HEK293 (cell line): Measurements from ENCODE around the gene DNMT1.

Experiments
- CTCF ChIA-PET: fragments of 350-600 bp; formaldehyde crosslinking; extraction: SDS; loops from one replicate; lab custom pipeline; 2021; ENCODE audit warnings: antibody characterized with exemption; lab: Yijun Ruan, JAX
- POLR2A ChIA-PET: fragments of 300-600 bp; formaldehyde crosslinking; extraction: SDS; loops from one replicate; lab custom pipeline; 2020; ENCODE audit warnings: antibody characterized with exemption, inconsistent platforms; lab: Yijun Ruan, JAX
- H3K27ac ChIP-seq: fragments of 200-500 bp; sonication (Bioruptor generic); 2 replicates; pipeline ENCODE4 v1.5.1; 2014; ENCODE audit warnings: low read depth, low read length, control low read depth, inconsistent platforms; ENCODE audit errors: extremely low read depth
- H3K36me3 ChIP-seq, 2 experiments: fragments of 200-500 bp in 1 of 2; sonication (Bioruptor generic) in 1 of 2; 1 replicate in 1 of 2; 2 replicates in 1 of 2; pipeline ENCODE4 v1.5.1; 2014 to 2017; ENCODE audit warnings: inconsistent platforms in 2 of 2, low read length in 2 of 2; ENCODE audit not compliant: control insufficient read depth in 2 of 2, insufficient read depth in 1 of 2
- H3K4me1 ChIP-seq: fragments of 200-500 bp; sonication (Bioruptor generic); 2 replicates; pipeline ENCODE4 v1.5.1; 2014; ENCODE audit warnings: mild to moderate bottlenecking, low read length, inconsistent platforms; ENCODE audit not compliant: control insufficient read depth, insufficient read depth
- H3K4me3 ChIP-seq: 2 replicates; pipeline ENCODE4 v1.5.1; 2011; ENCODE audit warnings: low read depth, mild to moderate bottlenecking, control low read depth, low read length, moderate library complexity
- H3K9me3 ChIP-seq: fragments of 200-500 bp; sonication (Bioruptor generic); 2 replicates; pipeline ENCODE4 v1.5.1; 2014; ENCODE audit warnings: low read depth, low read length, inconsistent platforms; ENCODE audit not compliant: control insufficient read depth, insufficient read depth
- BCL11A ChIP-seq: fragments of 450-650 bp; formaldehyde crosslinking; IDR thresholded peaks from 2 replicates; pipeline ENCODE4 v1.5.1; 2016; ENCODE audit warnings: low read depth, missing biosample characterization, missing genetic modification characterization
- KLF16 ChIP-seq: fragments of 450-650 bp; formaldehyde crosslinking; IDR thresholded peaks from 2 replicates; pipeline ENCODE4 v1.5.1; 2017; ENCODE audit warnings: missing biosample characterization, missing genetic modification characterization
- MEIS1 ChIP-seq: sonication (generic); formaldehyde crosslinking; IDR thresholded peaks from 2 replicates; pipeline ENCODE4 v1.8.1; 2022; ENCODE audit warnings: missing genetic modification reagents, mild to moderate bottlenecking, borderline replicate concordance
- MYNN ChIP-seq: fragments of 450-650 bp; formaldehyde crosslinking; IDR thresholded peaks from 2 replicates; pipeline ENCODE4 v1.5.1; 2016; ENCODE audit warnings: missing biosample characterization, missing genetic modification characterization, borderline replicate concordance
- SCRT2 ChIP-seq: fragments of 450-650 bp; formaldehyde crosslinking; IDR thresholded peaks from 2 replicates; pipeline ENCODE4 v1.5.1; 2016; ENCODE audit warnings: missing biosample characterization, missing genetic modification characterization
- ZFHX2 ChIP-seq: fragments of 450-650 bp; formaldehyde crosslinking; conservative IDR thresholded peaks from 2 replicates; pipeline ENCODE4 v1.5.1; 2016; ENCODE audit warnings: missing biosample characterization, missing genetic modification characterization
- ZNF133 ChIP-seq: fragments of 450-650 bp; formaldehyde crosslinking; IDR thresholded peaks from 2 replicates; pipeline ENCODE4 v1.5.1; 2016; ENCODE audit warnings: missing biosample characterization, missing genetic modification characterization
- ZNF26 ChIP-seq: fragments of 450-650 bp; formaldehyde crosslinking; IDR thresholded peaks from 2 replicates; pipeline ENCODE4 v1.5.1; 2016; ENCODE audit warnings: missing biosample characterization, missing genetic modification characterization
- ZNF362 ChIP-seq: fragments of 450-650 bp; formaldehyde crosslinking; IDR thresholded peaks from 2 replicates; pipeline ENCODE4 v1.5.1; 2016; ENCODE audit warnings: missing biosample characterization, missing genetic modification characterization
- ZNF366 ChIP-seq: fragments of 450-650 bp; formaldehyde crosslinking; conservative IDR thresholded peaks from 2 replicates; pipeline ENCODE4 v1.5.1; 2016; ENCODE audit warnings: missing biosample characterization, missing genetic modification characterization
- ZNF596 ChIP-seq: fragments of 450-650 bp; IDR thresholded peaks from 2 replicates; pipeline ENCODE4 v1.5.0; 2018; ENCODE audit warnings: missing biosample characterization, mild to moderate bottlenecking, missing genetic modification characterization, moderate library complexity
- ZNF629 ChIP-seq: fragments of 450-650 bp; formaldehyde crosslinking; IDR thresholded peaks from 2 replicates; pipeline ENCODE4 v1.5.1; 2017; ENCODE audit warnings: missing biosample characterization, missing genetic modification characterization

DNMT1 gene

GRCh38 chr19:10141479-10141878 is 53.3 kb downstream of the DNMT1 start:
- Histone ChIP-seq H3K27ac (no peak overlapping the region), H3K36me3 (peaks cover 43 to 99% of the 10 kb centered on the region in 2 experiments), H3K4me1 (no peaks in the 10 kb centered on the region), H3K4me3 (no peak overlapping the region), H3K9me3 (no peaks in the 10 kb centered on the region)
- POLR2A ChIA-PET: no interaction called here
- CTCF ChIA-PET: interaction anchor here (0.6 to 1.1 kb wide), 2 partner anchors 9 to 91 kb away, joined by 3 to 5 read pairs; no protein-coding TSS in a partner anchor
- TF ChIP-seq ZNF366 (tag by site-specific recombination) (no peak), ZFHX2 (tag by site-specific recombination) (no peak), ZNF629 (no peak), KLF16 (tag by site-specific recombination) (no peak), BCL11A (tag by site-specific recombination) (no peak), ZNF133 (tag by site-specific recombination) (no peak), ZNF362 (tag by site-specific recombination) (no peak), ZNF596 (tag by site-specific recombination) (no peak)

GRCh38 chr19:10139952-10140351 is 54.8 kb downstream of the DNMT1 start:
- Histone ChIP-seq H3K9me3 (no peaks in the 10 kb centered on the region), H3K36me3 (peaks cover 44 to 99% of the 10 kb centered on the region in 2 experiments), H3K4me3 (no peak overlapping the region), H3K27ac (no peak overlapping the region), H3K4me1 (no peaks in the 10 kb centered on the region)
- TF ChIP-seq ZNF26 (tag by site-specific recombination) (no peak), BCL11A (tag by site-specific recombination) (no peak), MEIS1 (no peak)
- ChIA-PET POLR2A (no interaction called here), CTCF (interaction anchor here (1.2 kb wide), 1 partner anchor 110 kb away, joined by 5 read pairs; no protein-coding TSS in a partner anchor)

GRCh38 chr19:10138879-10139795 is 55.6 kb downstream of the DNMT1 start:
- Histone ChIP-seq H3K9me3 (no peaks in the 10 kb centered on the region), H3K36me3 (peaks cover 39 to 99% of the 10 kb centered on the region in 2 experiments), H3K4me1 (no peaks in the 10 kb centered on the region), H3K4me3 (no peak overlapping the region), H3K27ac (no peak overlapping the region)
- TF ChIP-seq SCRT2 (tag by site-specific recombination) (peak; percentile 31; the same call in 1 of the 2 replicates), MYNN (no peak)
- ChIA-PET CTCF (interaction anchor here (0.5 to 1.2 kb wide), 2 partner anchors 13 to 111 kb away, joined by 3 to 5 read pairs; no protein-coding TSS in a partner anchor), POLR2A (interaction anchor here (0.6 kb wide), 2 partner anchors 139 to 209 kb away, joined by 3 to 5 read pairs; no protein-coding TSS in a partner anchor)
